ENCODE results near the gene NEFH.

Gene NEFH

GRCh38 chr22:29451863-29452262, 28.2 kb upstream of the NEFH start:
- H3K27ac ChIP-seq, result no peak overlapping the region
- TF ChIP-seq ZFX (IDR thresholded peaks at IDR 0.05) (no peak), CTCF (conservative IDR thresholded peaks at IDR 0.05) (no peak)

DNA sequence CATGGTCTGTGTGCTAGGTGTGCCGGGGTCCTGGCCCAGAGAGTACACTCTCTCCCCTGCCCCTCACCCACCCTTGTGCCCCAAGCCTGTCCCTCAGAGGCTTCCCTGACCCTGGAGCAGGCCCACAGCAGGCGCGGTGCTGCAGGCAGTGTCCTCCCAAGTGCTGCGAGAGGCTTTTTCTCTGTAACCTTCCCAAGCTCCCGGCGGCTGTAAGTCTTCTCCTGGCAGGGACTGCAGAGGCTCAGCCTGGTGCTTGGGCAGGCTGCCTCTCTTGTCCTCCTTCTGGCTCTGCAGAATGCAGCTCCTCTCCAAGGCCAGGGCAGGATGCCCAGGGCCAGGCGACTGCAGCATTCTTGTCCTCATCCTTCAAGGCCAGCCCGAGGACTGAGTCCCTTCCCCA, 25.7 kb upstream of the NEFH start:
- H3K27ac ChIP-seq, result no peak overlapping the region
- TF ChIP-seq CTCF (conservative IDR thresholded peaks at IDR 0.05) (no peak), ZFX (IDR thresholded peaks at IDR 0.05) (no peak)

GRCh38 chr22:29456211-29456671, 23.8 kb upstream of the NEFH start:
- H3K27ac ChIP-seq, result no peak overlapping the region
- no peak for TF ChIP-seq ZFX (IDR thresholded peaks at IDR 0.05)

GRCh38 chr22:29457730-29458129, 22.3 kb upstream of the NEFH start:
- H3K27ac ChIP-seq, result no peak overlapping the region
- TF ChIP-seq CTCF (conservative IDR thresholded peaks at IDR 0.05), result no peak
- TF ChIP-seq ZFX (IDR thresholded peaks at IDR 0.05), result no peak

DNA sequence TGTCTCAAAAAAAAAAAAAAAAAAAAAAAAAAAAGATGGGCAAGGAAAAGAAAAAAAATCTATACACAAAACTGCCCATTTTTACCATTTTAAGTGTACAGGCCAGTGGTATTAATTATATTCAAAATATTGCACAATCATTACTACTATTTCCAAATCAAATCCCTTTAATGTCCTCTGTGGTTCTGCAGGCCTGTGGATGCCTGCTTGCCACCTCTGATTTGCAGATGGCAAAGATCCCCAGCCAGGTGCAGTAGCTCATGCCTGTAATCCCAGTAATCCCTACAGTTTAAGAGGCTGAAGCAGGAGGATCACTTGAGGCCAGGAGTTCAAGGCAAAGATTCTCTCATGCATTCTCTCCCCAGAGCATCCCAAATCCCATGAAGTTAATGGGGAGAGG, 21.5 kb upstream of the NEFH start:
- TF ChIP-seq CTCF (conservative IDR thresholded peaks at IDR 0.05) (no peak), ZFX (IDR thresholded peaks at IDR 0.05) (no peak)
- H3K27ac ChIP-seq, result no peak overlapping the region

GRCh38 chr22:29459773-29460172, 20.2 kb upstream of the NEFH start:
- TF ChIP-seq CTCF (conservative IDR thresholded peaks at IDR 0.05) (no peak), ZFX (IDR thresholded peaks at IDR 0.05) (no peak)
- no peak overlapping the region for H3K27ac ChIP-seq

GRCh38 chr22:29461263-29461662, 18.8 kb upstream of the NEFH start:
- TF ChIP-seq CTCF (conservative IDR thresholded peaks at IDR 0.05), result no peak
- TF ChIP-seq ZFX (IDR thresholded peaks at IDR 0.05), result no peak
- H3K27ac ChIP-seq, result no peak overlapping the region

GRCh38 chr22:29463629-29464028, 16.4 kb upstream of the NEFH start:
- no peak overlapping the region for H3K27ac ChIP-seq
- TF ChIP-seq CTCF (conservative IDR thresholded peaks at IDR 0.05) (no peak), ZFX (IDR thresholded peaks at IDR 0.05) (no peak)

Data from C4-2B (cell line).